NCI-H446 (cell line): Measurements from ENCODE around the gene NDST4.

Source experiments
- DNase-seq, 2 experiments: peaks; one replicate each; lab custom pipeline; 2025; lab: John Stamatoyannopoulos, UW

NDST4 gene

GRCh38 chr4:114791976-114792375, 321.4 kb downstream of the NDST4 start:
- no peak for DNase-seq

GRCh38 chr4:114785570-114785969, 327.9 kb downstream of the NDST4 start:
- DNase-seq, result no peak

GRCh38 chr4:114783215-114783595, 330.2 kb downstream of the NDST4 start:
- no peak for DNase-seq

DNA sequence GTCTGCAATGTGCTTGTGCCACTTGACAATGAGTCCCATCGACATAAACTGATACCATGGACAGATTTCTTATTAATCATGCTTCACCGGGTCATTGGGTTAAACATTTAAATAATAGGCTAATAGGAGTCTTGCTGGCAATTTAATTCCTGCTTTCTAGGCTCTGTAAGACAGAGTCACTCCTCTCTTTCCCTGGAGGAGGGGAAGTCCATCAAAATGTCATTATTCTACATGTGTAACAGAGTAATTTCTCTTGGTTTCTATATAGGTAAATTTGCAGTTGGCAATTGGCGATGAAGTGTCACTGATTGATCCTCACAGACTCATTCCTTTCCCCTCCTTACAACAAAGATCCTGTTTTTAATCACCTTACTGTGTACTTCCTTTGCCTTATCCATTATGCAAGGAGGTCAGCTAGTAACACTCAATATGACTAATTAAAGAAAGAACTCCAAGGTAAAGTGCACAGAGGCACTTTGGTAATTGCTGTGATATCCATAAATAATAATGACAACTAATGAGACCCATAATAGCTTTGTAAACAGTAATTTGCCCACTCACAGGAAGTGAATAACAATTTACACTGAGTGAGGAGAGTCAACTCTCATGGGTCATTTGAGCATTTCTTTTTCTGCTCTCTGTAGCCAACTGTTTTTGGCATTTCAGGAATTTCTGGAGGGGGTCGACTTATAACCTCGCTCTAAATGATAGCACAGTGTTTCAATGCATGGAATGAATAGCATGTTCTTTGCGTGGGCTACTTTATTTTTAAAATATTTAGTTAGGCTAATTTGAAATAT, 330.8 kb downstream of the NDST4 start:
- DNase-seq, result peak in 1 of 2 experiments; percentile 28

DNA sequence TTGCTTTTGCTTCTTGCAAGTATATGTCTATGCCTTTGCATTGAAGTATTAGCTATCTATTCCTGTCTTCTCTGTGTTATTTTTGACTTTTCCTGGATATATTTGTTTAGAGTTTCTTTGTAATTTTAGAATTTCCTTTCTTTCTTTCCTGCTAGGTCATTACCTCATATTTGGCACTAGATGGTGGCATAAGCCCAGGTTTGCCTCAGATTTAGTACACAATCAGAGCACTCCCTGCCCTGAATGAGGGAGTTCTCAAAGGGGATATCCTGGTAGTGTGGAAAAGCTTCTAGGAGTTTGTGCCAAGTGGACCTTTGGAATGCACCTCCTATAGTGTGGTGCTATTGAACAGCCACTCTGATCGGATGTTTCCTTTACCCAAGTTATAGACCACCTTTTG, 333.2 kb downstream of the NDST4 start:
- DNase-seq, result peak; percentile 60 to 84
